Esophagus (tissue), 2 donors: ENCODE measurements around the gene ARMH2. TPM values are rescaled to one million over a fixed set of nuclear protein-coding genes. Genes with fewer than 3 reads are reported as not detected.

Experiments
- H3K27ac ChIP-seq, 2 donors: one replicate each; pipeline ENCODE4 v1.5.1; 2013; ENCODE audit warnings: low read depth in 2 of 2, mild to moderate bottlenecking in 2 of 2, inconsistent platforms in 1 of 2, low read length in 1 of 2, moderate library complexity in 1 of 2
- H3K27me3 ChIP-seq, 2 donors: one replicate each; pipeline ENCODE4 v1.6.1; 2013; ENCODE audit warnings: low read length in 2 of 2, control low read depth in 1 of 2, mild to moderate bottlenecking in 1 of 2; ENCODE audit not compliant: insufficient read depth in 2 of 2, control insufficient read depth in 1 of 2
- H3K36me3 ChIP-seq, 2 donors: one replicate each; pipeline ENCODE4 v1.6.1; 2013; ENCODE audit warnings: low read length in 1 of 2; ENCODE audit not compliant: control insufficient read depth in 2 of 2, insufficient read depth in 2 of 2
- H3K4me1 ChIP-seq, 2 donors: one replicate each; pipeline ENCODE4 v1.6.1; 2013; ENCODE audit warnings: low read length in 1 of 2; ENCODE audit not compliant: control insufficient read depth in 2 of 2, insufficient read depth in 2 of 2
- H3K4me3 ChIP-seq, 2 donors: one replicate each; pipeline ENCODE4 v1.5.1; 2013; ENCODE audit warnings: low read length in 2 of 2, mild to moderate bottlenecking in 2 of 2, low read depth in 1 of 2, moderate library complexity in 1 of 2
- H3K9me3 ChIP-seq, 2 donors: one replicate each; pipeline ENCODE4 v1.6.1; 2013; ENCODE audit warnings: mild to moderate bottlenecking in 2 of 2, low read depth in 1 of 2, low read length in 1 of 2, moderate library complexity in 1 of 2; ENCODE audit not compliant: control insufficient read depth in 2 of 2, insufficient read depth in 1 of 2
- WGBS, 2 donors: extraction: QIAGEN DNeasy Blood & Tissue Kit; methylation state at CpG; one replicate each; pipeline ENCODE4 v1.1.7; 2013; 5-methylcytosine and 5-hydroxymethylcytosine counted together
- polyA plus RNA-seq, 2 donors: library from polyadenylated mRNA; stranded (reverse); fragments of 200-250 nt; gene quantifications; one replicate each; pipeline ENCODE4 v1.2.3, GENCODE V29; 2013
- donor health status: healthy with polysubstance abuse.
- donor health status: Bipolar disorder and iron deficiency.

The ARMH2 gene
- polyA plus RNA-seq, result not detected

- Histone ChIP-seq H3K36me3 (no peaks in the 10 kb centered on the region), H3K27me3 (no peaks in the 10 kb centered on the region), H3K4me3 (no peak within 1 kb of the TSS), H3K27ac (no peak within 1 kb of the TSS), H3K4me1 (no peaks in the 10 kb centered on the region), H3K9me3 (no peaks in the 10 kb centered on the region)
- 89 to 95% methylated on average over 13 of the region's 13 CpGs for WGBS, 2 donors
Measured at GRCh38 chr6:24798740-24799540, at the start of gene ARMH2. Gene ARMH2, minus strand, starts transcription at chr6:24798917. Its CDS starts 60 bp downstream, at chr6:24798857.

GRCh38 chr6:24848461-24848860 lies 49.7 kb upstream of the ARMH2 start:
- Histone ChIP-seq H3K27ac (no peak overlapping the region), H3K36me3 (no peaks in the 10 kb centered on the region), H3K9me3 (no peaks in the 10 kb centered on the region), H3K4me1 (no peaks in the 10 kb centered on the region), H3K27me3 (no peaks in the 10 kb centered on the region), H3K4me3 (no peak overlapping the region)
- WGBS, 2 donors, result 91 to 92% methylated on average over 4 of the region's 4 CpGs

- H3K27ac ChIP-seq, result no peak overlapping the region
- WGBS, 2 donors, result 63 to 69% methylated on average over 7 of the region's 7 CpGs
- H3K9me3 ChIP-seq, result no peaks in the 10 kb centered on the region
- H3K4me1 ChIP-seq, result no peaks in the 10 kb centered on the region
- no peaks in the 10 kb centered on the region for H3K27me3 ChIP-seq
- no peak overlapping the region for H3K4me3 ChIP-seq
- no peaks in the 10 kb centered on the region for H3K36me3 ChIP-seq
Measured at GRCh38 chr6:24847402-24847801, 48.7 kb upstream of the ARMH2 start.

GRCh38 chr6:24845578-24845977 lies 46.9 kb upstream of the ARMH2 start:
- no peaks in the 10 kb centered on the region for H3K27me3 ChIP-seq
- 92 to 93% methylated on average over 4 of the region's 4 CpGs for WGBS, 2 donors
- no peaks in the 10 kb centered on the region for H3K4me1 ChIP-seq
- no peaks in the 10 kb centered on the region for H3K9me3 ChIP-seq
- H3K4me3 ChIP-seq, result no peak overlapping the region
- H3K27ac ChIP-seq, result no peak overlapping the region
- no peaks in the 10 kb centered on the region for H3K36me3 ChIP-seq

GRCh38 chr6:24844903-24845302 lies 46.2 kb upstream of the ARMH2 start:
- WGBS, 2 donors, result 90 to 92% methylated on average over 6 of the region's 6 CpGs
- H3K27ac ChIP-seq, result no peak overlapping the region
- no peak overlapping the region for H3K4me3 ChIP-seq
- no peaks in the 10 kb centered on the region for H3K36me3 ChIP-seq
- no peaks in the 10 kb centered on the region for H3K27me3 ChIP-seq
- H3K4me1 ChIP-seq, result no peaks in the 10 kb centered on the region
- no peaks in the 10 kb centered on the region for H3K9me3 ChIP-seq

- Histone ChIP-seq H3K27ac (no peak overlapping the region), H3K36me3 (no peaks in the 10 kb centered on the region), H3K4me3 (no peak overlapping the region), H3K4me1 (no peaks in the 10 kb centered on the region), H3K9me3 (no peaks in the 10 kb centered on the region), H3K27me3 (no peaks in the 10 kb centered on the region)
- WGBS, 2 donors, result 76 to 81% methylated on average over 1 of the region's 1 CpG
Measured at GRCh38 chr6:24844061-24844460, 45.3 kb upstream of the ARMH2 start.

GRCh38 chr6:24840187-24840586 lies 41.5 kb upstream of the ARMH2 start:
- Histone ChIP-seq H3K9me3 (no peaks in the 10 kb centered on the region), H3K36me3 (no peaks in the 10 kb centered on the region), H3K4me3 (no peak overlapping the region), H3K27ac (no peak overlapping the region), H3K4me1 (peaks cover 0 to 3% of the 10 kb centered on the region in 2 donors), H3K27me3 (no peaks in the 10 kb centered on the region)
- 61 to 74% methylated on average over 2 of the region's 2 CpGs for WGBS, 2 donors

GRCh38 chr6:24838994-24839393 lies 40.3 kb upstream of the ARMH2 start:
- Histone ChIP-seq H3K4me3 (no peak overlapping the region), H3K9me3 (no peaks in the 10 kb centered on the region), H3K27ac (no peak overlapping the region), H3K36me3 (no peaks in the 10 kb centered on the region), H3K27me3 (no peaks in the 10 kb centered on the region), H3K4me1 (peaks cover 0 to 3% of the 10 kb centered on the region in 2 donors)
- 86 to 87% methylated on average over 5 of the region's 5 CpGs for WGBS, 2 donors

- no peaks in the 10 kb centered on the region for H3K9me3 ChIP-seq
- no peak overlapping the region for H3K27ac ChIP-seq
- WGBS, 2 donors, result 83 to 84% methylated on average over 3 of the region's 3 CpGs
- H3K27me3 ChIP-seq, result no peaks in the 10 kb centered on the region
- H3K4me1 ChIP-seq, result peaks cover 0 to 3% of the 10 kb centered on the region in 2 donors
- H3K4me3 ChIP-seq, result no peak overlapping the region
- H3K36me3 ChIP-seq, result no peaks in the 10 kb centered on the region
Measured at GRCh38 chr6:24838081-24838480, 39.4 kb upstream of the ARMH2 start.

- no peaks in the 10 kb centered on the region for H3K36me3 ChIP-seq
Measured at GRCh38 chr6:24836109-24836508, 37.4 kb upstream of the ARMH2 start.

More at GRCh38 chr6:24836109-24836508, 37.4 kb upstream of the ARMH2 start:
- 28 to 39% methylated on average over 2 of the region's 2 CpGs for WGBS, 2 donors
- peaks cover 0 to 3% of the 10 kb centered on the region in 2 donors for H3K4me1 ChIP-seq
- H3K27ac ChIP-seq, result no peak overlapping the region
- H3K9me3 ChIP-seq, result no peaks in the 10 kb centered on the region
- no peaks in the 10 kb centered on the region for H3K27me3 ChIP-seq
- no peak overlapping the region for H3K4me3 ChIP-seq
